SK-N-SH (cell line): ENCODE measurements around the gene RASSF8. TPM values are rescaled to one million over a fixed set of nuclear protein-coding genes. Genes with fewer than 3 reads are reported as not detected.

Experiments used
- CTCF ChIA-PET: fragments of 300-600, 350-600 bp; formaldehyde crosslinking; extraction: SDS; loops from one replicate; lab custom pipeline; 2021; lab: Yijun Ruan, JAX
- POLR2A ChIA-PET: fragments of 350-600 bp; sonication (Branson Sonifier 250); formaldehyde crosslinking; extraction: SDS; loops from one replicate; lab custom pipeline; 2020; ENCODE audit warnings: antibody characterized with exemption, inconsistent platforms; lab: Yijun Ruan, JAX
- DNase-seq: peaks from one replicate; pipeline ENCODE4 v3.0.0; 2012
- H2AFZ ChIP-seq: fragments of 200-600 bp; sonication (generic); 2 replicates; pipeline ENCODE4 v1.8.1; 2016; ENCODE audit warnings: antibody characterized with exemption, mild to moderate bottlenecking, low read depth
- H3F3A ChIP-seq: fragments of 200-600 bp; sonication (generic); replicated peaks from 2 replicates; pipeline ENCODE3; 2016; ENCODE audit warnings: antibody characterized with exemption, mild to moderate bottlenecking; ENCODE audit not compliant: insufficient read depth
- H3K27ac ChIP-seq, 2 experiments: fragments of 200-500 bp in 1 of 2; fragments of 200-600 bp in 1 of 2; sonication (Bioruptor generic) in 1 of 2; sonication (generic), shearing (Covaris generic) in 1 of 2; 2 replicates each; pipeline versions ENCODE4 v1.5.1 to v1.6.1; 2014 to 2016; ENCODE audit warnings: low read depth in 2 of 2, inconsistent platforms in 1 of 2, low read length in 1 of 2, mild to moderate bottlenecking in 1 of 2, mixed read lengths in 1 of 2
- H3K27me3 ChIP-seq: fragments of 200-600 bp; sonication (generic), shearing (Covaris generic); 2 replicates; pipeline ENCODE4 v1.6.1; 2016; ENCODE audit warnings: mixed run types; ENCODE audit not compliant: insufficient read depth
- H3K36me3 ChIP-seq, 2 experiments: fragments of 200-500 bp in 1 of 2; fragments of 200-600 bp in 1 of 2; sonication (Bioruptor generic) in 1 of 2; sonication (generic) in 1 of 2; replicated peaks in 1 of 2; 2 replicates each; pipeline versions ENCODE3 to v1.5.1; 2014 to 2016; ENCODE audit warnings: low read length in 1 of 2, mild to moderate bottlenecking in 1 of 2; ENCODE audit not compliant: insufficient read depth in 2 of 2, control insufficient read depth in 1 of 2
- H3K4me1 ChIP-seq, 2 experiments: fragments of 200-500 bp in 1 of 2; fragments of 200-600 bp in 1 of 2; sonication (Bioruptor generic) in 1 of 2; sonication (generic), shearing (Covaris generic) in 1 of 2; 2 replicates each; pipeline versions ENCODE4 v1.5.1 to v1.6.1; 2014 to 2016; ENCODE audit warnings: low read depth in 1 of 2, low read length in 1 of 2, mixed run types in 1 of 2; ENCODE audit not compliant: insufficient read depth in 2 of 2, control insufficient read depth in 1 of 2
- H3K4me2 ChIP-seq: fragments of 200-600 bp; sonication (generic), shearing (Covaris generic); 2 replicates; pipeline ENCODE4 v1.6.1; 2017; ENCODE audit warnings: mixed run types
- H3K4me3 ChIP-seq, 2 experiments: fragments of 200-500 bp in 1 of 2; fragments of 200-600 bp in 1 of 2; sonication (Bioruptor generic) in 1 of 2; sonication (generic), shearing (Covaris generic) in 1 of 2; 2 replicates each; pipeline versions ENCODE4 v1.5.1 to v1.8.1; 2014 to 2016; ENCODE audit warnings: low read depth in 2 of 2, inconsistent platforms in 1 of 2, low read length in 1 of 2, mild to moderate bottlenecking in 1 of 2, mixed read lengths in 1 of 2, moderate library complexity in 1 of 2
- H3K79me2 ChIP-seq: fragments of 200-600 bp; sonication (generic); 2 replicates; pipeline ENCODE4 v1.8.1; 2017; ENCODE audit warnings: mild to moderate bottlenecking; ENCODE audit not compliant: insufficient read depth
- H3K9ac ChIP-seq: fragments of 200-600 bp; sonication (generic); 2 replicates; pipeline ENCODE4 v1.6.1; 2017; ENCODE audit warnings: mixed run types
- H3K9me2 ChIP-seq: fragments of 200-600 bp; sonication (generic); 2 replicates; pipeline ENCODE4 v1.6.1; 2017; ENCODE audit warnings: mixed run types
- H3K9me3 ChIP-seq: fragments of 200-600 bp; sonication (generic); 2 replicates; pipeline ENCODE4 v1.6.1; 2017; ENCODE audit warnings: mixed run types, mild to moderate bottlenecking, moderate library complexity
- H4K20me1 ChIP-seq: fragments of 200-600 bp; sonication (generic); 2 replicates; pipeline ENCODE4 v1.6.1; 2017; ENCODE audit warnings: mild to moderate bottlenecking, mixed run types; ENCODE audit not compliant: insufficient read depth
- CHD2 ChIP-seq: fragments of 150-350 bp; IDR thresholded peaks from 2 replicates; pipeline ENCODE4 v1.6.1; 2018; ENCODE audit warnings: low read length; ENCODE audit not compliant: partially characterized antibody
- ELF1 ChIP-seq: IDR thresholded peaks from 2 replicates; pipeline ENCODE4 v1.4.0; 2012
- EZH2phosphoT487 ChIP-seq: fragments of 200-600 bp; sonication (generic); IDR thresholded peaks from 2 replicates; pipeline ENCODE4 v1.6.1; 2017; ENCODE audit warnings: low read depth, mixed run types, mild to moderate bottlenecking, antibody characterized with exemption, moderate library complexity, borderline replicate concordance
- FOSL2 ChIP-seq: IDR thresholded peaks from 2 replicates; pipeline ENCODE4 v1.4.0; 2012; ENCODE audit warnings: low read depth, mild to moderate bottlenecking, moderate library complexity, borderline replicate concordance
- FOXM1 ChIP-seq: IDR thresholded peaks from 2 replicates; pipeline ENCODE4 v1.4.0; 2012; ENCODE audit warnings: low read depth, mild to moderate bottlenecking
- JUND ChIP-seq: IDR thresholded peaks from 2 replicates; pipeline ENCODE4 v1.4.0; 2012
- MAX ChIP-seq: IDR thresholded peaks from 2 replicates; pipeline ENCODE4 v1.4.0; 2012; ENCODE audit warnings: low read depth
- MEF2A ChIP-seq: IDR thresholded peaks from 2 replicates; pipeline ENCODE4 v1.4.0; 2012; ENCODE audit warnings: low read depth, borderline replicate concordance
- POLR2AphosphoS5 ChIP-seq: IDR thresholded peaks from 2 replicates; pipeline ENCODE4 v1.6.1; 2012; ENCODE audit warnings: low read depth, low read length
- RAD21 ChIP-seq: IDR thresholded peaks from 2 replicates; pipeline ENCODE4 v1.6.1; 2012; ENCODE audit warnings: mild to moderate bottlenecking, low read length
- RXRA ChIP-seq: IDR thresholded peaks from 2 replicates; pipeline ENCODE4 v1.4.0; 2012; ENCODE audit warnings: low read depth, mild to moderate bottlenecking, borderline replicate concordance
- SMC3 ChIP-seq: IDR thresholded peaks from 2 replicates; pipeline ENCODE4 v1.6.1; 2012; ENCODE audit warnings: low read depth, low read length, improper control_type of control experiment
- TAF1 ChIP-seq: IDR thresholded peaks from 2 replicates; pipeline ENCODE4 v1.6.1; 2012; ENCODE audit warnings: low read depth, mild to moderate bottlenecking, low read length, moderate library complexity, borderline replicate concordance
- TEAD4 ChIP-seq: IDR thresholded peaks from 2 replicates; pipeline ENCODE4 v1.4.0; 2012; ENCODE audit warnings: mild to moderate bottlenecking, borderline replicate concordance; ENCODE audit not compliant: insufficient read depth
- YY1 ChIP-seq: IDR thresholded peaks from 2 replicates; pipeline ENCODE4 v1.4.0; 2012; ENCODE audit warnings: low read depth, mild to moderate bottlenecking
- WGBS: methylation state at CpG from one replicate; pipeline ENCODE4 v1.1.6; 2017; ENCODE audit warnings: low lambda C conversion rate; 5-methylcytosine and 5-hydroxymethylcytosine counted together
- polyA plus RNA-seq, 3 experiments: library from polyadenylated mRNA; depleted of rRNA; stranded (reverse); fragments of >200 nt; gene quantifications; 2 replicates each; pipeline ENCODE4 v1.2.3, GENCODE V29; 2012
- TF ChIP-seq, protein P1 (sequence below): fragments of 200-600 bp; sonication (generic); IDR thresholded peaks from 2 replicates; pipeline ENCODE4 v1.6.1; 2017; ENCODE audit warnings: antibody characterized with exemption, mild to moderate bottlenecking, moderate library complexity
- TF ChIP-seq, protein P2 (sequence below): IDR thresholded peaks from 2 replicates; pipeline ENCODE4; 2012
- TF ChIP-seq, protein P3 (sequence below): fragments of 150-350 bp; IDR thresholded peaks from 2 replicates; pipeline ENCODE4 v1.6.1; 2017; ENCODE audit warnings: antibody characterized with exemption, low read length, low read depth, borderline replicate concordance

Gene RASSF8
- polyA plus RNA-seq, 1 of the 3 experiments (the other 2 are of a cell fraction), result 15.3 TPM

DNA sequence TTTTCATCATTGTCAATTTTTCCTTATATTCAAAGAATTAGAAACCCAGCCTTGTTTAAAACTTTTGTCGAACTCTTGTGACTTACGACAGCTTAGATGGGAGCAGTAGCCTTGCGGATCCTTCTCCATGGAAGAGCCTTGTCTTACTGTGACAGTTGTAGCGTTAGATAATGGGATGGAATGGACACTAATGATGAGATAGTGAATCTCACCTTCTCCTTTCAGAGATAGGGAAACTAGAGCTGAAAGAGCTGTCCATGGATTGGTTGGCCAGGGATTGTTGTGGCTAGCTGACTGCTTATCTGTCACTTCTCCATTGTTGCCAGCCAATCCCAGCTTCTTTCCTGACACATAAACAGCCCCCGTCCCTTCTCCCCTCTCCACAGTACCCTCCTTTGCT lies 107.0 kb downstream of the RASSF8 start (continued):
- TF ChIP-seq RXRA (no peak), MEF2A (no peak), EZH2phosphoT487 (no peak), CHD2 (no peak)
- TF ChIP-seq, all 33 proteins: peak for 0

GRCh38 chr12:26068503-26068902 lies 110.0 kb downstream of the RASSF8 start:
- no peaks in the 10 kb centered on the region for H3K27me3 ChIP-seq
- H3K9ac ChIP-seq, result no peak overlapping the region
- CTCF ChIA-PET, result interaction anchor here (0.9 to 1.1 kb wide), 3 partner anchors 24 to 26 kb away, joined by 3 read pairs; no protein-coding TSS in a partner anchor
- no peak overlapping the region for H2AFZ ChIP-seq
- H4K20me1 ChIP-seq, result peaks cover 4% of the 10 kb centered on the region; the same call in 1 of the 2 replicates
- peaks cover 19% of the 10 kb centered on the region for H3F3A ChIP-seq
- no peaks in the 10 kb centered on the region for H3K9me3 ChIP-seq
- no peak for TF ChIP-seq RXRA
- TF ChIP-seq TAF1, result no peak
- no peak for TF ChIP-seq TEAD4
- no peak for TF ChIP-seq FOSL2
- no peak for TF ChIP-seq POLR2AphosphoS5
- no peak for TF ChIP-seq SMC3
- TF ChIP-seq, all 33 proteins: peak for 0
- no peaks in the 10 kb centered on the region; a peak in 1 of 4 replicates for H3K4me1 ChIP-seq
- no peak overlapping the region for H3K4me3 ChIP-seq
- H3K4me2 ChIP-seq, result no peak overlapping the region
- H3K79me2 ChIP-seq, result peaks cover 31% of the 10 kb centered on the region; the same call in 1 of the 2 replicates
- DNase-seq, result no peak
- H3K9me2 ChIP-seq, result no peaks in the 10 kb centered on the region
- peaks cover 31 to 65% of the 10 kb centered on the region in 2 experiments for H3K36me3 ChIP-seq
- WGBS, result 93% methylated on average over 4 of the region's 4 CpGs
- POLR2A ChIA-PET, result no interaction called here
- H3K27ac ChIP-seq, result no peak overlapping the region; a peak in 1 of 4 replicates

DNA sequence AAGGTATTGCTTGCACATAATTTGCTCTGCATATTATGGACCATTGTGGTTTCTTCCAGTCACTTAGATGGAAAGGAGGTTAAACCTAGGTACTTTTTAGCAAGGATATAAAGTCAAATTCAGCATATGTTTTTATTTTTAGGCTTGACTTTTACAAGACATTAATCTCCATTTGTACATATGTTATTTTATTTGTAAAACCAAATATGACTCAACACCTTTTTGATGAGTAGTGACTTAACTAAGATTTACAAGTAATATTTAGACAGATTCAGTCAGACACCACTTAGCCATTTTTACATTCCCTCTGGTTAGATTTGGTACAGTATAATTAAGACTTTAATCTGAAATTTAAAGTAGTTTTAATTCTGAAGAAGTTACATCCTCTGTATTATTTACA lies 111.3 kb downstream of the RASSF8 start:
- DNase-seq, result no peak
- Histone ChIP-seq H3K9me2 (no peaks in the 10 kb centered on the region), H2AFZ (no peak overlapping the region), H3K4me1 (no peaks in the 10 kb centered on the region; a peak in 1 of 4 replicates), H3K36me3 (peaks cover 29 to 60% of the 10 kb centered on the region in 2 experiments), H3K4me2 (no peak overlapping the region), H3K9me3 (no peaks in the 10 kb centered on the region), H3K27ac (no peak overlapping the region), H3F3A (peaks cover 19% of the 10 kb centered on the region), H3K9ac (no peak overlapping the region), H3K79me2 (0 out of 2 replicates have a peak, but pooled peaks cover 18% of the 10 kb centered on the region), H4K20me1 (no peaks in the 10 kb centered on the region), H3K4me3 (no peak overlapping the region), H3K27me3 (no peaks in the 10 kb centered on the region)
- ChIA-PET CTCF (interaction anchor here (1.7 kb wide), 1 partner anchor 20 kb away, joined by 4 read pairs; no protein-coding TSS in a partner anchor), POLR2A (no interaction called here)
- TF ChIP-seq YY1, result no peak
- TF ChIP-seq, protein P1, sequence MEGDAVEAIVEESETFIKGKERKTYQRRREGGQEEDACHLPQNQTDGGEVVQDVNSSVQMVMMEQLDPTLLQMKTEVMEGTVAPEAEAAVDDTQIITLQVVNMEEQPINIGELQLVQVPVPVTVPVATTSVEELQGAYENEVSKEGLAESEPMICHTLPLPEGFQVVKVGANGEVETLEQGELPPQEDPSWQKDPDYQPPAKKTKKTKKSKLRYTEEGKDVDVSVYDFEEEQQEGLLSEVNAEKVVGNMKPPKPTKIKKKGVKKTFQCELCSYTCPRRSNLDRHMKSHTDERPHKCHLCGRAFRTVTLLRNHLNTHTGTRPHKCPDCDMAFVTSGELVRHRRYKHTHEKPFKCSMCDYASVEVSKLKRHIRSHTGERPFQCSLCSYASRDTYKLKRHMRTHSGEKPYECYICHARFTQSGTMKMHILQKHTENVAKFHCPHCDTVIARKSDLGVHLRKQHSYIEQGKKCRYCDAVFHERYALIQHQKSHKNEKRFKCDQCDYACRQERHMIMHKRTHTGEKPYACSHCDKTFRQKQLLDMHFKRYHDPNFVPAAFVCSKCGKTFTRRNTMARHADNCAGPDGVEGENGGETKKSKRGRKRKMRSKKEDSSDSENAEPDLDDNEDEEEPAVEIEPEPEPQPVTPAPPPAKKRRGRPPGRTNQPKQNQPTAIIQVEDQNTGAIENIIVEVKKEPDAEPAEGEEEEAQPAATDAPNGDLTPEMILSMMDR, result no peak
- TF ChIP-seq FOSL2, result no peak
- TF ChIP-seq, protein P2, sequence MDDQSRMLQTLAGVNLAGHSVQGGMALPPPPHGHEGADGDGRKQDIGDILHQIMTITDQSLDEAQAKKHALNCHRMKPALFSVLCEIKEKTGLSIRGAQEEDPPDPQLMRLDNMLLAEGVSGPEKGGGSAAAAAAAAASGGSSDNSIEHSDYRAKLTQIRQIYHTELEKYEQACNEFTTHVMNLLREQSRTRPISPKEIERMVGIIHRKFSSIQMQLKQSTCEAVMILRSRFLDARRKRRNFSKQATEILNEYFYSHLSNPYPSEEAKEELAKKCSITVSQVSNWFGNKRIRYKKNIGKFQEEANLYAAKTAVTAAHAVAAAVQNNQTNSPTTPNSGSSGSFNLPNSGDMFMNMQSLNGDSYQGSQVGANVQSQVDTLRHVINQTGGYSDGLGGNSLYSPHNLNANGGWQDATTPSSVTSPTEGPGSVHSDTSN, result no peak
- TF ChIP-seq, protein P3, sequence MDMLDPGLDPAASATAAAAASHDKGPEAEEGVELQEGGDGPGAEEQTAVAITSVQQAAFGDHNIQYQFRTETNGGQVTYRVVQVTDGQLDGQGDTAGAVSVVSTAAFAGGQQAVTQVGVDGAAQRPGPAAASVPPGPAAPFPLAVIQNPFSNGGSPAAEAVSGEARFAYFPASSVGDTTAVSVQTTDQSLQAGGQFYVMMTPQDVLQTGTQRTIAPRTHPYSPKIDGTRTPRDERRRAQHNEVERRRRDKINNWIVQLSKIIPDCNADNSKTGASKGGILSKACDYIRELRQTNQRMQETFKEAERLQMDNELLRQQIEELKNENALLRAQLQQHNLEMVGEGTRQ, result no peak
- TF ChIP-seq JUND, result no peak
- TF ChIP-seq MAX, result no peak
- TF ChIP-seq FOXM1, result no peak
- TF ChIP-seq ELF1, result no peak
- TF ChIP-seq SMC3, result no peak
- no peak for TF ChIP-seq CHD2
- TF ChIP-seq TEAD4, result no peak
- TF ChIP-seq RAD21, result no peak
- TF ChIP-seq TAF1, result no peak
- TF ChIP-seq POLR2AphosphoS5, result no peak
